Osteocyte (in vitro differentiated cells): ENCODE data around the gene C5. TPM values are rescaled to one million over a fixed set of nuclear protein-coding genes. Genes with fewer than 3 reads are reported as not detected.

Source experiments
- DNase-seq: peaks from one replicate; pipeline ENCODE4 v3.0.0; 2021; ENCODE audit warnings: mixed read lengths; ENCODE audit not compliant: unreplicated experiment; ENCODE audit errors: extremely low spot score
- H3K27ac Mint-ChIP-seq: one replicate; pipeline ENCODE4 v1.8.0; 2021; ENCODE audit warnings: mild to moderate bottlenecking, mixed read lengths; ENCODE audit not compliant: unreplicated experiment
- H3K27me3 Mint-ChIP-seq: one replicate; pipeline ENCODE4 v1.8.0; 2021; ENCODE audit warnings: mixed read lengths; ENCODE audit not compliant: unreplicated experiment
- H3K36me3 Mint-ChIP-seq: one replicate; pipeline ENCODE4 v1.8.0; 2021; ENCODE audit warnings: mixed read lengths; ENCODE audit not compliant: unreplicated experiment
- H3K4me1 Mint-ChIP-seq: one replicate; pipeline ENCODE4 v1.8.0; 2021; ENCODE audit warnings: mixed read lengths; ENCODE audit not compliant: unreplicated experiment
- H3K4me3 Mint-ChIP-seq: one replicate; pipeline ENCODE4 v1.8.0; 2021; ENCODE audit warnings: mild to moderate bottlenecking, moderate library complexity, mixed read lengths; ENCODE audit not compliant: unreplicated experiment
- H3K9me3 Mint-ChIP-seq: one replicate; pipeline ENCODE4 v1.8.0; 2021; ENCODE audit warnings: mixed read lengths; ENCODE audit not compliant: unreplicated experiment
- total RNA-seq: library from RNA; stranded (reverse); gene quantifications from 2 replicates; pipeline ENCODE4 v1.2.1, GENCODE V29; 2021
- TF ChIP-seq, protein P1 (sequence below): fragments of 200-600 bp; sonication (generic); IDR thresholded peaks from 2 replicates; pipeline ENCODE4 v1.5.0; 2021; ENCODE audit warnings: antibody characterized with exemption, mild to moderate bottlenecking, moderate library complexity

Gene C5
- total RNA-seq, 1 donor from 2014 or later: 6.3 TPM

DNA sequence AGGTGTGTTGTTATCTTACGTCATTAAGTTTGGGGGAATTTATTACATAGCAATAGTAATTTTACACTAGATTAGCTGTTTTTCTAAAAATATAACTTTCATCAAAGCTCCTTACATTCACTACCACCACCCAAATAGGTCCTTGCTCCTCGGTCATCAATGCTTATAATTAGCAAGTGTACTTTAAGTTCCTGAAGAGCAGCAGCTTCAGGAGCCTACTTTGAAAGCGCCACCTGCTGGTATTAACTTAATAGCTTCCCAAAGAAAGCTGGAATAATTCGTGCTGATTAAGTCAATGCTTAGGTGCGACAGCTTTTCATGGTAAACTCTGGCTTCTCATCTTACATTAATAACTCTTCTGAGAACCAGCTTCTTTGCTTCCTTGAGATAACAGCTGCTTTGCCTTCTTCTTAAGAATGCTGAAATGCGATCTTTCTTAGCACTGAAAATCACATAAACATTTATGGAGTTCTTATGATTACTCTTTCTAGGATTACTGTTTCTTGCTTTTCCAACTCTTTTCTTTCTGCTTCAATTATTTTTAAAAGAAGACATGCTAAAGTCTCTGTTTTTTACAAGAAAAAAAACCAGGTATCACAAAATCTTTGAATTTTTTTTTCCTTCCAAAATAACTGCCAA, 10.0 kb upstream of the C5 start:
- TF ChIP-seq, protein P1, sequence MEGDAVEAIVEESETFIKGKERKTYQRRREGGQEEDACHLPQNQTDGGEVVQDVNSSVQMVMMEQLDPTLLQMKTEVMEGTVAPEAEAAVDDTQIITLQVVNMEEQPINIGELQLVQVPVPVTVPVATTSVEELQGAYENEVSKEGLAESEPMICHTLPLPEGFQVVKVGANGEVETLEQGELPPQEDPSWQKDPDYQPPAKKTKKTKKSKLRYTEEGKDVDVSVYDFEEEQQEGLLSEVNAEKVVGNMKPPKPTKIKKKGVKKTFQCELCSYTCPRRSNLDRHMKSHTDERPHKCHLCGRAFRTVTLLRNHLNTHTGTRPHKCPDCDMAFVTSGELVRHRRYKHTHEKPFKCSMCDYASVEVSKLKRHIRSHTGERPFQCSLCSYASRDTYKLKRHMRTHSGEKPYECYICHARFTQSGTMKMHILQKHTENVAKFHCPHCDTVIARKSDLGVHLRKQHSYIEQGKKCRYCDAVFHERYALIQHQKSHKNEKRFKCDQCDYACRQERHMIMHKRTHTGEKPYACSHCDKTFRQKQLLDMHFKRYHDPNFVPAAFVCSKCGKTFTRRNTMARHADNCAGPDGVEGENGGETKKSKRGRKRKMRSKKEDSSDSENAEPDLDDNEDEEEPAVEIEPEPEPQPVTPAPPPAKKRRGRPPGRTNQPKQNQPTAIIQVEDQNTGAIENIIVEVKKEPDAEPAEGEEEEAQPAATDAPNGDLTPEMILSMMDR: peak; percentile 87
- no peak overlapping the region for H3K27ac Mint-ChIP-seq
- H3K36me3 Mint-ChIP-seq: peaks cover 3% of the 10 kb centered on the region

GRCh38 chr9:121059513-121059912, 9.4 kb upstream of the C5 start:
- no peak for DNase-seq
- TF ChIP-seq, protein P1: no peak
- no peak overlapping the region for H3K4me3 Mint-ChIP-seq
- peaks cover 6% of the 10 kb centered on the region for H3K9me3 Mint-ChIP-seq
- no peaks in the 10 kb centered on the region for H3K27me3 Mint-ChIP-seq
- H3K4me1 Mint-ChIP-seq: peaks cover 5% of the 10 kb centered on the region
- peaks cover 3% of the 10 kb centered on the region for H3K36me3 Mint-ChIP-seq
- H3K27ac Mint-ChIP-seq: no peak overlapping the region

More for the DNA sequence above, 10.0 kb upstream of the C5 start:
- H3K4me1 Mint-ChIP-seq: peaks cover 5% of the 10 kb centered on the region
- H3K4me3 Mint-ChIP-seq: no peak overlapping the region
- peaks cover 6% of the 10 kb centered on the region for H3K9me3 Mint-ChIP-seq
- no peaks in the 10 kb centered on the region for H3K27me3 Mint-ChIP-seq
- DNase-seq: no peak

- Mint-ChIP-seq H3K27me3 (no peaks in the 10 kb centered on the region), H3K36me3 (peaks cover 3% of the 10 kb centered on the region), H3K4me3 (no peak overlapping the region), H3K27ac (no peak overlapping the region), H3K4me1 (peaks cover 5% of the 10 kb centered on the region), H3K9me3 (peaks cover 6% of the 10 kb centered on the region)
- TF ChIP-seq, protein P1: no peak
- no peak for DNase-seq
Observed at GRCh38 chr9:121057821-121058220, 7.7 kb upstream of the C5 start.

GRCh38 chr9:121055642-121056143, 5.6 kb upstream of the C5 start:
- TF ChIP-seq, protein P1: peak; percentile 18
- H3K9me3 Mint-ChIP-seq: peaks cover 6% of the 10 kb centered on the region
- H3K4me3 Mint-ChIP-seq: no peak overlapping the region
- H3K36me3 Mint-ChIP-seq: peaks cover 3% of the 10 kb centered on the region
- no peak for DNase-seq
- H3K27me3 Mint-ChIP-seq: no peaks in the 10 kb centered on the region
- no peak overlapping the region for H3K27ac Mint-ChIP-seq
- H3K4me1 Mint-ChIP-seq: peaks cover 5% of the 10 kb centered on the region

GRCh38 chr9:121053544-121053943, 3.5 kb upstream of the C5 start:
- Mint-ChIP-seq H3K27me3 (no peaks in the 10 kb centered on the region), H3K9me3 (peaks cover 6% of the 10 kb centered on the region), H3K4me1 (peaks cover 7% of the 10 kb centered on the region), H3K36me3 (peaks cover 3% of the 10 kb centered on the region), H3K4me3 (no peak overlapping the region), H3K27ac (no peak overlapping the region)
- no peak for DNase-seq
- TF ChIP-seq, protein P1: no peak
